ENCODE results near the gene TMEM151A.

- TF ChIP-seq POLR2A (IDR thresholded peaks at IDR 0.05) (no peak), POLR2AphosphoS5 (IDR thresholded peaks at IDR 0.05) (peak in 2 of 3 donors; percentile 34 to 76), CTCF (IDR thresholded peaks at IDR 0.05) (no peak)
Measured at GRCh38 chr11:66317723-66318599, 26.3 kb downstream of the TMEM151A start.
